DND-41 (cell line): ENCODE results near the gene EXT2.

Experiments used
- EZH2 ChIP-seq: IDR thresholded peaks from 3 replicates; pipeline ENCODE4 v1.6.1; 2012; ENCODE audit warnings: borderline replicate concordance, low read depth, mild to moderate bottlenecking, moderate library complexity, low read length, inconsistent platforms; ENCODE audit not compliant: severe bottlenecking
- TF ChIP-seq, protein P1 (sequence below): IDR thresholded peaks from 2 replicates; pipeline ENCODE4 v1.5.1; 2012; ENCODE audit warnings: borderline replicate concordance, low read length, moderate library complexity, mild to moderate bottlenecking; ENCODE audit not compliant: poor library complexity, severe bottlenecking; ENCODE audit errors: extremely low read depth

- TF ChIP-seq, protein P1, sequence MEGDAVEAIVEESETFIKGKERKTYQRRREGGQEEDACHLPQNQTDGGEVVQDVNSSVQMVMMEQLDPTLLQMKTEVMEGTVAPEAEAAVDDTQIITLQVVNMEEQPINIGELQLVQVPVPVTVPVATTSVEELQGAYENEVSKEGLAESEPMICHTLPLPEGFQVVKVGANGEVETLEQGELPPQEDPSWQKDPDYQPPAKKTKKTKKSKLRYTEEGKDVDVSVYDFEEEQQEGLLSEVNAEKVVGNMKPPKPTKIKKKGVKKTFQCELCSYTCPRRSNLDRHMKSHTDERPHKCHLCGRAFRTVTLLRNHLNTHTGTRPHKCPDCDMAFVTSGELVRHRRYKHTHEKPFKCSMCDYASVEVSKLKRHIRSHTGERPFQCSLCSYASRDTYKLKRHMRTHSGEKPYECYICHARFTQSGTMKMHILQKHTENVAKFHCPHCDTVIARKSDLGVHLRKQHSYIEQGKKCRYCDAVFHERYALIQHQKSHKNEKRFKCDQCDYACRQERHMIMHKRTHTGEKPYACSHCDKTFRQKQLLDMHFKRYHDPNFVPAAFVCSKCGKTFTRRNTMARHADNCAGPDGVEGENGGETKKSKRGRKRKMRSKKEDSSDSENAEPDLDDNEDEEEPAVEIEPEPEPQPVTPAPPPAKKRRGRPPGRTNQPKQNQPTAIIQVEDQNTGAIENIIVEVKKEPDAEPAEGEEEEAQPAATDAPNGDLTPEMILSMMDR = no peak
- TF ChIP-seq EZH2 = no peak
Observed at GRCh38 chr11:44138980-44139379, 43.5 kb downstream of the EXT2 start.
